Measurements from ENCODE around the gene ARHGEF16.

The ARHGEF16 gene

GRCh38 chr1:3469849-3470649 lies 15.6 kb downstream of the ARHGEF16 start:
- DNase-seq = no peak

DNA sequence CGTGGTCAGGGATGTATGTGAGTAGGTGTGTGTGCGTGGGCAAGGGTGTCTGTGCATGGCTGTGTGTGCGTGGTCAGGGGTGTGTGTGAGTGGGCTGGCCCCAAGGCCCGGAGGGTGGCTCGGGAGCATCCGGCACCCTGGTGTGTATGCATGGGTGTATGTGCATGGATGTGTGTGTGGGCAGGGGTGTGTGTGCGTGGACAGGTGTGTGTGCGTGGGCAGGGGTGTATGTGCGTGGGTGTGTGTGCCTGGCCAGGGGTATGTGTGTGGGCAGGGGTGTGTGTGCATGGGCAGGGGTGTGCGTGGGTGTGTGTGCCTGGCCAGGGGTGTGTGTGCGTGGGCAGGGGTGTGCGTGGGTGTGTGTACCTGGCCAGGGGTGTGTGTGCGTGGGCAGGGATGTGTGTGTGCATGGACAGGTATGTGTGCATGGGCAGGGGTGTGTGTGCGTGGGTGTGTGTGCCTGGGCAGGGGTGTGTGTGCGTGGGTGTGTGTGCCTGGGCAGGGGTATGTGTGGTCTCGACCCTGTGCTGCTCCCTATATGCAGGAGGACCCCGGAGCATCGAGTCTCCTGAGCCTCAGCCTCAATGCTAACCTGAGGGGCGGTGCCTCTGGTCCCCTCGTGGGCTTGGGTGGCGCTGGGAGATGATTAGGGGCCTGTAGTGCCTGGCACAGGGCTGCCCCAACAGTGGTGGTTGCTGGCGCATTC lies 16.3 kb downstream of the ARHGEF16 start:
- DNase-seq = peak; percentile 71

GRCh38 chr1:3471356-3472087 lies 17.1 kb downstream of the ARHGEF16 start:
- DNase-seq = peak; percentile 55

DNA sequence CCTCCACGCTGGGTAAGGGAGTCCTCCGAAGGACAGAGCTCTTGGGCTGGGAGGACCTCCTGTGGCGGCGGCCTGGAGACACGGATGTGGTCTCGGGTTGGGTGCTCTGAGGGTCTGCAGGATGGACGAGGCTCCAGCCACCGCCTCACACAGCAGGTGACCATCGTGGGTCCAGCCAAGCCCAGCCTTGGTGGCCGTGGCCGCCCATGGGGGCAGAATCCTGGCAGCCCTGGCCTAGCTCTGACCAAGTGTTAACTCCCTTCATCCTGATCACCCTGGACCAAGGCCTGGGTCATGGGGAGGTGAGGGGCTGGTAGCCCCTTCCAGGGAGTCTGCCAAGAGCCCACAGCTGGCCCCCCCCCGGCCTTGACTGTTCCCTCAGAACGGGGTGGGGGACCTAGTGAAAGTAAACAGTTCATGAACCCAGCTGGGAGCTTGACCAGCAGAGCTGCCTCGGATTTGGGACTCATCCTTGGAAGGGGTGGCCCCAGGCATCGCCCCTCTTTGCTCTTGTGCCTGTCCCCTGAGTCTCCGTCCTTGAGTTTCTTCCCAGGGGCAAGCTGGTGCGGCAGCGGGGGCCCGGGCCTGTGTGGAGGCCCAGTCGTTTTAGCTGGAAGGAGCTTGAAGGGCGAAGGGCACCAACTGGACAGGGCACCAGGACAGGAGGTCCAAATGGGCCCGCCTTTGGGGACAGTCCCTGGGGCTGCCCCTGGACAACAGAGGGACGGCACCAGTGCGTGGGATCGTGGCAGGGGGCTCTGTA lies 17.8 kb downstream of the ARHGEF16 start:
- DNase-seq = no peak

GRCh38 chr1:3472906-3473305 lies 18.4 kb downstream of the ARHGEF16 start:
- DNase-seq = no peak

DNA sequence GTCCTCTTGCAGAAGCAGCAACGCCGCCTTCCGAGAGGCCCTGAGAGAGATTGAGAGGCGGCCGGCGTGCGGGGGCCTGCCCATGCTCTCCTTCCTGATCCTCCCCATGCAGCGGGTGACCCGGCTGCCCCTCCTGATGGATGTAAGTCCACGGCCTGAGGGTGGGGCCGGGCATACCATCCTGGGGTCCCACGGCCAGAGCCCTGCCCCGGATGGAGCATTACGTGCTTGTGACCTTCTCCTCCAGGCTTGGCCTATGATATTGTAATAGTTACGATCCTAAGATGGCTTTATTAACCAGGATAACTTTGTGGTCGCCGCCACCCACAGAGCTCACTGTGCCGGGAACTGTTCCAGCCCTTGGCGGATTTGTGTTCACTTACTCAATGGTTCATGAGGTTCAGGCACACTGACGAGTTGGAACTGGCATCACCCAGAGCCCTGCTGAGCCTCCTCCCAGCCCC lies 18.9 kb downstream of the ARHGEF16 start:
- DNase-seq = peak; percentile 56

DNA sequence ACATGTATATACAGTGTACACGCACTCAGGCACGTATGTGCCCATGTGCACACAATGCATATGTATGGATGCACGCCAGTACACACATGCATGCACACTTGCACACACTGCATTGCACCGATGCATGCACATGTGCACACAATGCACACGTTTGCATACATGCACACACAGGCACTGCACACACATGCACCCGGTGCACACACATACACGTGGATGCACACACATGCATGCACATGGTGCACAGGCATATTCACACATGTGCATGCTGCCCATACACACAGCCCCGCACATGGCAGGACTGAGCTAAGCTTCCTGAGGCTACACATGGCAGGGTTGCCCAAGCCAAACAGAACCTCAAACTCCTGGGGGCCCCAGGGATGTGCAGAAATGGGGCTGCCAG lies 19.6 kb downstream of the ARHGEF16 start:
- no peak for DNase-seq

DNA sequence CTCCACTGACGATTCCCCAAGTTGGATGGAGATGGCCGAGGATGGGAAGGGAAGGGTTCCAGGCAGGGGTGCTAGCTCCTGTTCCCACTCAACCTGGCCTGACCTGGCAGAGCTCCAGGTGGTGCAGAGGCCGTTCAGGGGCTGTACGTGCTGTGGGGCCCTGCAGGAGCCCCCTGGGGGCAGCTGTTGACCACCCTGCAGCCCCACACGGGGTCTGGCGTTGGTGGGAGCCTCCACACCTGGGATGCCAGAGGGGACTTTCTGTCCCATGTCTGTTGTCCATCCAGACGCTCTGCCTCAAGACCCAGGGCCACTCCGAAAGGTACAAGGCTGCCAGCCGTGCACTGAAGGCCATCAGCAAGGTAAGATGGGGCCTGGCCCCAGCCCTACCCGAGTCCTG lies 20.0 kb downstream of the ARHGEF16 start:
- no peak for DNase-seq

GRCh38 chr1:3475839-3476573 lies 21.5 kb downstream of the ARHGEF16 start:
- no peak for DNase-seq

- no peak for DNase-seq
These were observed 22.2 kb downstream of the ARHGEF16 start for GRCh38 chr1:3476666-3477065.

DNA sequence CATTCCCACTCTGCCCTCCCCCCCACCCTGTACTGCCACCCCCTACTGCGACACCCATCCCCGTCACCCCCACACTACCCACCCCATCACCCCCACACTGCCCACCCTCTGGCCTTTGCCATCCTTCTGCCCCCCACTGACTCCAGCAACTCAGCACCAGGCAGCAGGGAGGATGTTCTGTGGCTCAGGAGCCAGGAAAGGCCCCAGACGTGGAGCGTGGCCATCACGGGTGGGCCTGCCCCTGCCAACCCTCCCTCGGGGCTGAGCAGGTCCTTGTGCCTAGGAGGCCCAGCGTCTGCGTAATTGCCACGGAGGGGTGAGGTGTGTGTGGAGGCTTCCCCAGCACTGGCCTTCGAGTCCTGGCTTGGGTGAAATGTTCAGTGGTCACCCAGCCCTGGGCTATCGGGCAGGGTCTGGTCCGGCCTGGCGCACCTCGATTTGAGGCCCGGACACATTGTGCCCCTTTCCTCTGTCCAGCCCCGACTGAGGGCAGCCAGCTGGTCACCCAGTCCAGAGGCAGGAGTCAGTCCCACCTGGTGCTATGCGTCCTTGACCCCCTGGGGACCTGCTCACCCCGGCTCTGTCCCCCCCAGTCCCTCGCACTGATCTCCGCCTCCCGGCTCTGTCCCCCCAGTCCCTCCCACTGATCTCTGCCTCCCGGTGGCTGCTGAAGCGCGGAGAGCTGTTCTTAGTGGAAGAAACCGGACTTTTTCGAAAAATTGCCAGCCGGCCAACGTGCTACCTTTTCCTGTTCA lies 23.0 kb downstream of the ARHGEF16 start:
- no peak for DNase-seq

GRCh38 chr1:3478187-3478586 lies 23.7 kb downstream of the ARHGEF16 start:
- no peak for DNase-seq

DNA sequence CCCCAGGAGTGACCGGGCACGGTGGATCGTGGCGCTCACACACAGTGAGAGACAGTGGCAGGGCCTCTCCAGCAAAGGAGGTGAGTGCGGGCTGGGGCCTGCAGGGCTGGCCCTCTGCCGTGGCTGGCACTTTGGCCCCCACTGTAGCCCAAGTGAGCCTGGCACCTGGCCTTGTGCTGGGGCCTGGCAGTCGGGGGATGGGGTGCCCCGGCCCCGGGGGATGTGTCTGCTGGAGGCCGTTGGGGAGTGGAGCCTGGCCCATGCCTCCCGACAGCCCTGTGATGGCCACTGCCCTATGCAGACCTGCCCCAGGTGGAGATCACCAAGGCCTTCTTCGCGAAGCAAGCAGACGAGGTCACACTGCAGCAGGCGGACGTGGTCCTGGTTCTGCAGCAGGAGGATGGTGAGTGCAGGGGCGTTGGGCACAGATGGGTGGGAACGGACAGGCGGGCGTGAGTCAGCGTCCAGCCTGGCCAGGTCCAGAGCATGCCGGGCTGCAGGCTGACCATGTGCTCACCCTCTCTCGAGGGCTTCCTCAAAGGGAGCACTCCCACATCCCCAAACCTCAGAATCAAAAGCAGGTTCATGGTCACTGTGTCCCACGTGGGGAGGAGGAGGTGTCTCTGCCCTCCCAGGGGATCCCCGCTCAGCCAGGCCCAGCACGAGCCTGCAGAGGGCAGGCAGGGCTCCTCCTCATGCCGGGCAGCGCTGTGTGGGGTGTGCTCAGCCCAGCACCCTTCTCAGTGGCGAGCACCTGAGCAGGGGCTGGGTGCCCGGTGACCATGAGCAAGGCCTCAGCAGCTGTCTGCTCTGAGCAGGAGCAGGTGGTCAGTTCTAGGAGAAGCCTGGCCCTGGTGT lies 25.3 kb downstream of the ARHGEF16 start:
- DNase-seq = no peak

DNA sequence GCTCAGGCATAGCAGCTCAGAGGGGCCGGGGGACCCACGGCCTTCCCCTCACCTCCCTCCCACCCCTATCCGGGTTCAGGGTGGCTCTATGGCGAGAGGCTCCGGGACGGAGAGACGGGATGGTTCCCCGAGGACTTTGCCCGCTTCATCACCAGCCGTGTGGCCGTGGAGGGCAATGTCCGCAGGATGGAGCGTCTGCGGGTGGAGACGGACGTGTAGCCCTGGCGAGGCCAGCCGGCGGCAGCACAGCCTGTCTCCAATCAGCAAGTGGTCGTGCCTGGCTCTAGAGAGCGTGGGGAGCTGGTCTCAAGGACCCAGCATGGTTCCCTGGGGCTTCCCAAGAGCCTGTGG lies 25.9 kb downstream of the ARHGEF16 start:
- no peak for DNase-seq

DNA sequence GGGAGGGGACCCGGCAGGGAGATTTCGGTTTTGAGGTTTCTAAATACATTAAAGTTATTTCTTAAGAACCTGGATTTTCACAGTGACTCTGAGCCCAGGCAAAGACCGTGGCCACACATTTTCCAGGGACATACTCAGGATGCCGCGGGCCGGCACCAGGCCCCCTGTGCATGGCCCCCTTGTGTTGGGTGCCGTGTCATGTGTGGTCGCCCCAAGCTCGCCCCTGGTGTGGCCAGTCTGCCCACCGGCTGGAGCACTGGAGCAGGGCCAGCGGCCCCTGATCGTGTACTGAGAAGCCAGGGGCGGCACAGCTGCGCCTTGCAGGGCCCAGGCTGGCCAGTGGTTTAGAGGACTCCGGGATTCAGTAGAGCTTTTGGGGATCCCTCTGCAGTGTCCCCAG lies 26.6 kb downstream of the ARHGEF16 start:
- no peak for DNase-seq

DNA sequence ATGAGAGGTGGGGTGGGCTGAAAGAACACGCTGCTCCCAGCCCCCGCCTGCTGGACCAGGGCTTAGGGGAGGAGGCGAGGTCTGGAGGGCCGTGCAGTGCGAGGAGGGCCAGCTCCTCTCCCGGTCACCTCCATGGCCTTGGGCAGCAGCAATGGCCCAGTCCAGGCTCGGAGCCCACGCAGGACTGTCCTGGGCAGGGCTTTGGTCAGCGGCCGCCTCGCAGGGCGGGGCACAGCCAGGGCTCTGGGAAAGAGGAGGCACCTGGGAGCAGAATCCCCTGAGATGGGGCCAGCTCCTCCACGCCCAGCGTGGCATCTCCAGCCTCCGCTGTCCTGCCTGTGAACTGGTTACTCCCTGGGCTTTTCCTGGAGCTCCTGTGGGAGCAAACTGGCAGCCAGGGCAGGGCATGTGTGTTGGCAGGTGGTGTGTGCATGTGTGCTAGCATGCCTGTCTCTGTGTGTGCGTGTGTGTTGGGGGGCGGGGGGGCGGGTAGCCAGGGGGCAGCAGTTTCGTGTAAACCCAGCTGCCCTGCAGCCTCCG lies 27.4 kb downstream of the ARHGEF16 start:
- no peak for DNase-seq

- peak; percentile 84 for DNase-seq
These were observed 27.9 kb downstream of the ARHGEF16 start for GRCh38 chr1:3482378-3482849.

- DNase-seq = no peak
These were observed 28.9 kb downstream of the ARHGEF16 start for GRCh38 chr1:3483380-3483779.

GRCh38 chr1:3483801-3484444 lies 29.5 kb downstream of the ARHGEF16 start:
- no peak for DNase-seq
